K562 (cell line): ENCODE measurements around the gene LMO2. TPM values are rescaled to one million over a fixed set of nuclear protein-coding genes. Genes with fewer than 3 reads are reported as not detected.

ENCODE experiments used
- ATAC-seq: fragments of 200-7000 bp; cut with Tn5 transposase; 3 replicates; pipeline ENCODE4 v1.9.1; 2020; ENCODE audit warnings: moderate library complexity
- Bru-seq: library from RNA; stranded (reverse); fragments of 400-500 nt; gene quantifications from one replicate; lab custom pipeline; 2021; lab: Mats Ljungman, UMichigan
- BruChase-seq, 2 experiments: library from RNA; stranded (reverse); fragments of 400-500 nt; gene quantifications; one replicate each; lab custom pipeline; 2021; lab: Mats Ljungman, UMichigan
- BruUV-seq: library from RNA; stranded (reverse); fragments of 400-500 nt; replicated peaks from 2 replicates; lab custom pipeline; 2021; lab: Mats Ljungman, UMichigan
- CTCF ChIA-PET: fragments of 300-600 bp; formaldehyde crosslinking; extraction: SDS; loops from one replicate; lab custom pipeline; 2021; ENCODE audit warnings: low intra/inter-chr PET ratio; lab: Yijun Ruan, JAX
- POLR2A ChIA-PET: fragments of 300-600, 350-650 bp; sonication (Branson Sonifier 250); formaldehyde crosslinking; extraction: SDS; loops from one replicate; lab custom pipeline; 2021; ENCODE audit warnings: antibody characterized with exemption, inconsistent platforms; lab: Yijun Ruan, JAX
- DNase-seq, 4 experiments: peaks; one replicate each; pipeline versions ENCODE4 v3.0.0 to v3.0.0-alpha.2; 2011 to 2018; ENCODE audit warnings: low spot score in 3 of 4, mixed read lengths in 3 of 4; ENCODE audit errors: extremely low read depth in 1 of 4
- FAIRE-seq: peaks from 2 replicates; lab custom pipeline; 2011; peaks lifted over from hg19 to GRCh38; lab: Jason Lieb, UNC
- H2AFZ ChIP-seq: 2 replicates; pipeline ENCODE4 v1.6.0; 2011; ENCODE audit warnings: low read depth, low read length, control low read depth, inconsistent platforms
- H3K27ac ChIP-seq: fragments of 200-600 bp; 3 replicates; pipeline ENCODE4 v1.8.0; 2011; ENCODE audit warnings: low read depth, mild to moderate bottlenecking, control low read depth, inconsistent platforms, low read length, moderate library complexity, mixed read lengths; ENCODE audit errors: extremely low read depth
- H3K27me3 ChIP-seq, 2 experiments: fragments of 300-600 bp in 1 of 2; 2 replicates in 1 of 2; 3 replicates in 1 of 2; pipeline versions ENCODE4 v1.6.0 to v1.8.0; 2011; ENCODE audit warnings: inconsistent platforms in 2 of 2, low read length in 2 of 2, mild to moderate bottlenecking in 1 of 2, mixed read lengths in 1 of 2, moderate library complexity in 1 of 2; ENCODE audit not compliant: control insufficient read depth in 2 of 2, insufficient read depth in 2 of 2
- H3K36me3 ChIP-seq: fragments of 300-600 bp; 3 replicates; pipeline ENCODE4 v1.8.0; 2011; ENCODE audit warnings: mild to moderate bottlenecking, low read length, inconsistent platforms; ENCODE audit not compliant: control insufficient read depth, insufficient read depth
- H3K4me1 ChIP-seq, 2 experiments: fragments of 200-600 bp in 1 of 2; replicated peaks in 1 of 2; 2 replicates in 1 of 2; 3 replicates in 1 of 2; pipeline versions ENCODE4 v1.5.1 to v1.8.0; 2011; ENCODE audit warnings: inconsistent platforms in 2 of 2, low read length in 2 of 2, mild to moderate bottlenecking in 1 of 2, mixed read lengths in 1 of 2, moderate library complexity in 1 of 2; ENCODE audit not compliant: control insufficient read depth in 2 of 2, insufficient read depth in 2 of 2
- H3K4me2 ChIP-seq: 2 replicates; pipeline ENCODE4 v1.6.1; 2011; ENCODE audit warnings: low read length, control low read depth, inconsistent platforms, mixed read lengths; ENCODE audit not compliant: insufficient read depth
- H3K4me3 ChIP-seq: fragments of 200-600 bp; sonication (generic), shearing (Covaris generic); 2 replicates; pipeline ENCODE4 v1.5.1; 2016; ENCODE audit warnings: control low read depth, inconsistent platforms
- H3K79me2 ChIP-seq: fragments of 200-600 bp; 3 replicates; pipeline ENCODE4 v1.8.0; 2011; ENCODE audit warnings: low read length, inconsistent platforms; ENCODE audit not compliant: control insufficient read depth, insufficient read depth
- H3K9ac ChIP-seq, 2 experiments: 2 replicates each; pipeline versions ENCODE4 v1.6.0 to v1.6.1; 2011; ENCODE audit warnings: low read depth in 2 of 2, low read length in 2 of 2, control low read depth in 1 of 2, inconsistent platforms in 1 of 2, mild to moderate bottlenecking in 1 of 2, mixed read lengths in 1 of 2; ENCODE audit not compliant: insufficient read depth in 1 of 2
- H3K9me1 ChIP-seq: one replicate; pipeline ENCODE4 v1.6.0; 2011; ENCODE audit warnings: inconsistent platforms, mild to moderate bottlenecking, low read length, moderate library complexity; ENCODE audit not compliant: control insufficient read depth, insufficient read depth
- H3K9me3 ChIP-seq: replicated peaks from 2 replicates; pipeline ENCODE4 v1.5.1; 2011; ENCODE audit warnings: low read depth, low read length, inconsistent platforms; ENCODE audit not compliant: control insufficient read depth, insufficient read depth
- H4K20me1 ChIP-seq: replicated peaks from 2 replicates; pipeline ENCODE4 v1.6.1; 2011; ENCODE audit warnings: low read length, inconsistent platforms, mixed read lengths; ENCODE audit not compliant: control insufficient read depth, insufficient read depth
- FOXM1 ChIP-seq, 2 experiments: fragments of 450-650 bp in 1 of 2; sonication (generic) in 1 of 2; formaldehyde crosslinking in 1 of 2; IDR thresholded peaks; 2 replicates each; pipeline versions ENCODE4 v1.6.1 to v1.9.0; 2017 to 2022; ENCODE audit warnings: low read depth in 2 of 2, mild to moderate bottlenecking in 2 of 2, missing genetic modification reagents in 1 of 2, moderate library complexity in 1 of 2
- IRF1 ChIP-seq: sonication (generic); formaldehyde crosslinking; IDR thresholded peaks from 2 replicates; pipeline ENCODE4 v1.8.0; 2022; ENCODE audit warnings: missing genetic modification reagents, mild to moderate bottlenecking, borderline replicate concordance
- MAFG ChIP-seq: fragments of 450-650 bp; conservative IDR thresholded peaks from 2 replicates; pipeline ENCODE4 v1.6.1; 2016; ENCODE audit warnings: missing genetic modification characterization, missing compliant biosample characterization
- PRDM10 ChIP-seq: fragments of 450-650 bp; IDR thresholded peaks from 2 replicates; pipeline ENCODE4 v1.6.1; 2018; ENCODE audit not compliant: partially characterized antibody
- SMARCC2 ChIP-seq: fragments of 450-650 bp; IDR thresholded peaks from 2 replicates; pipeline ENCODE4 v1.6.1; 2017; ENCODE audit warnings: antibody characterized with exemption, moderate library complexity, mild to moderate bottlenecking, low read depth
- TEAD4 ChIP-seq, 2 experiments: sonication (generic) in 1 of 2; formaldehyde crosslinking in 1 of 2; IDR thresholded peaks; 2 replicates each; pipeline versions ENCODE4 v1.6.1 to v1.8.0; 2012 to 2022; ENCODE audit warnings: borderline replicate concordance in 1 of 2, inconsistent platforms in 1 of 2, low read length in 1 of 2, mild to moderate bottlenecking in 1 of 2, missing genetic modification reagents in 1 of 2
- WGBS: fragments of 100-300 bp; shearing (Covaris generic); methylation state at CpG from one replicate; pipeline ENCODE4 v1.1.6; 2016; ENCODE audit warnings: low coverage, mixed read lengths; ENCODE audit not compliant: insufficient coverage; ENCODE audit errors: missing lambda C conversion rate; 5-methylcytosine and 5-hydroxymethylcytosine counted together
- in situ Hi-C: fragments of 300-500 bp; cut with MboI; formaldehyde crosslinking; loops from 4 replicates; pipeline ENCODE4 v1.15.0; 2018; ENCODE audit warnings: inconsistent platforms, mixed read lengths
- intact Hi-C: fragments of 100-400 bp; cut with micrococcal nuclease; formaldehyde crosslinking; loops from 2 replicates; pipeline ENCODE4 v1.14.2; 2022
- long read RNA-seq, 3 experiments: library from polyadenylated mRNA in 2 of 3; library from RNA in 1 of 3; unstranded in 2 of 3; stranded (forward) in 1 of 3; transcript quantifications; one replicate each; pipeline ENCODE4 v2.0.0, GENCODE V29; 2019 to 2022
- polyA minus RNA-seq, 3 experiments: library from RNA; depleted of rRNA, polyadenylated mRNA; stranded (reverse); fragments of >200 nt; gene quantifications; 2 replicates each; pipeline ENCODE4 v1.2.3, GENCODE V29; 2011
- polyA plus RNA-seq, 8 experiments: library from polyadenylated mRNA; depleted of rRNA in 4 of 8; stranded (reverse) in 5 of 8; unstranded in 3 of 8; fragments of >200 nt; fragmentation: Nextera tagmentation in 2 of 8; fragmentation: Illumina TruSeq in 1 of 8; extraction: Ambion mirVana in 2 of 8; extraction: Trizol in 1 of 8; gene quantifications; 2 replicates each; pipeline versions ENCODE4 v1.2.1 to v1.2.3, GENCODE V29; 2011 to 2014; ENCODE audit warnings: inconsistent platforms in 1 of 8, missing spikeins in 1 of 8
- total RNA-seq, 7 experiments: library from RNA; depleted of rRNA in 6 of 7; stranded (reverse); fragments of >200 nt in 6 of 7; fragmentation: Illumina TruSeq in 2 of 7; extraction: Trizol in 2 of 7; gene quantifications; 2 replicates each; pipeline versions ENCODE4 v1.2.1 to v1.2.3, GENCODE V29; 2011 to 2021; ENCODE audit warnings: low replicate concordance in 1 of 7
- TF ChIP-seq, protein P1 (sequence below): fragments of 250-450 bp; sonication (Bioruptor Pico); IDR thresholded peaks from 2 replicates; pipeline ENCODE4 v1.8.0; 2022; ENCODE audit warnings: moderate library complexity, mild to moderate bottlenecking, inconsistent platforms

The LMO2 gene
- 49.1 and 50.2 TPM in 2 replicates for total RNA-seq (2011; cell fraction: chromatin; rRNA removed; ENCODE audit: low replicate concordance)
- total RNA-seq (2011; cell fraction: nucleolus; rRNA removed): 42.2 and 44.7 TPM in 2 replicates
- total RNA-seq (2011; cell fraction: nucleoplasm; rRNA removed): 44.7 and 67.3 TPM in 2 replicates
- total RNA-seq (2014; rRNA removed) (93.1 and 104 TPM in 2 replicates), total RNA-seq (2014; rRNA removed; fragmentation: Illumina TruSeq; extraction: Trizol) (85.1 and 96.3 TPM in 2 replicates), total RNA-seq (2015; rRNA removed; fragmentation: Illumina TruSeq; extraction: Trizol) (39.2 and 41.5 TPM in 2 replicates), total RNA-seq (2021) (87.3 and 96.2 TPM in 2 replicates), polyA plus RNA-seq (2011; rRNA removed) (79.9 and 126 TPM in 2 replicates), polyA plus RNA-seq (2014; fragmentation: Illumina TruSeq; extraction: Trizol) (90.9 and 91.5 TPM in 2 replicates), polyA plus RNA-seq (2014; fragmentation: Nextera tagmentation; extraction: Ambion mirVana) (10 to 100 TPM in 1 of 2 experiments, 1 to 10 TPM in 1; 6.9 to 19.6 TPM), polyA plus RNA-seq (2014; rRNA removed) (98.0 and 118 TPM in 2 replicates), polyA minus RNA-seq (2011; rRNA and poly(A)+ RNA removed) (48.8 and 65.2 TPM in 2 replicates), Bru-seq, nascent RNA (percentile 85 among the genes with signal in this experiment), BruChase-seq, experiment 1, labeled RNA remaining after a 2-hour chase (percentile 77 among the genes with signal in this experiment), BruChase-seq, experiment 2, labeled RNA remaining after a 6-hour chase (percentile 74 among the genes with signal in this experiment)
- 57.1 and 58.2 TPM in 2 replicates for polyA plus RNA-seq (2011; cell fraction: cytosol; rRNA removed)
- polyA plus RNA-seq (2011; cell fraction: nucleus; rRNA removed): 75.1 and 102 TPM in 2 replicates
- polyA plus RNA-seq (2012): 22.8 and 56.1 TPM in 2 replicates
- polyA minus RNA-seq (2011; cell fraction: cytosol; rRNA and poly(A)+ RNA removed): 20.9 and 37.0 TPM in 2 replicates
- 39.8 and 45.0 TPM in 2 replicates for polyA minus RNA-seq (2011; cell fraction: nucleus; rRNA and poly(A)+ RNA removed)
- long read RNA-seq, experiment 1, transcript LMO2-204 (2 exons, 1,550 nt): minor isoform, 25 of 453 reads
- long read RNA-seq, experiment 1, transcript LMO2-202 (3 exons, 1,687 nt): major isoform, 118 of 453 reads
- long read RNA-seq, experiment 1, partial matches to known transcripts: 43 of 453 reads
- long read RNA-seq, experiment 1, other reads (novel, unspliced or antisense): 265 of 453 reads
- long read RNA-seq, experiment 2, transcript LMO2-202 (3 exons, 1,687 nt): major isoform, 31 of 137 reads
- long read RNA-seq, experiment 2, transcript LMO2-204 (2 exons, 1,550 nt): minor isoform, 6 of 137 reads
- long read RNA-seq, experiment 2, partial matches to known transcripts: 9 of 137 reads
- long read RNA-seq, experiment 2, other reads (novel, unspliced or antisense): 91 of 137 reads
- long read RNA-seq, experiment 3, partial matches to known transcripts: 2 of 7 reads
- long read RNA-seq, experiment 3, other reads (novel, unspliced or antisense): 4 of 7 reads

GRCh38 chr11:33891714-33892327 is at the start of gene LMO2:
Gene LMO2 (minus strand): TSS chr11:33892076. CDS start chr11:33869716, 22,360 bp downstream.
- Histone ChIP-seq H3K27ac (peak within 1 kb of the TSS; percentile 76), H3K9me3 (no peaks in the 10 kb centered on the region), H3K36me3 (no peaks in the 10 kb centered on the region; the same call in 2 of the 3 replicates), H3K27me3 (no peaks in the 10 kb centered on the region), H3K4me1 (peaks cover 41 to 62% of the 10 kb centered on the region in 2 experiments), H3K9ac (peak within 1 kb of the TSS; percentile 71 to 74), H3K79me2 (peaks cover 45% of the 10 kb centered on the region), H2AFZ (peak within 1 kb of the TSS; percentile 63), H3K4me2 (peak within 1 kb of the TSS; percentile 94), H3K4me3 (peak within 1 kb of the TSS; percentile 42), H4K20me1 (no peaks in the 10 kb centered on the region), H3K9me1 (no peaks in the 10 kb centered on the region)
- POLR2A ChIA-PET: interaction anchor here (0.5 to 5.0 kb wide), 16 partner anchors 8 to 61 kb away, joined by 3 to 38 read pairs (median 4); no protein-coding TSS in a partner anchor
- intact Hi-C loops (loop anchor here (2.0 kb wide), 1 partner anchor 53 kb away; no protein-coding TSS in a partner anchor), in situ Hi-C loops (no loop called here)
- CTCF ChIA-PET: no interaction called here
- DNase-seq (peak; percentile 55 to 82 (median 58)), ATAC-seq (peak; percentile 84), FAIRE-seq (peak; percentile 54)
- WGBS: 2% methylated on average over 9 of the region's 9 CpGs
- TSS peak; percentile 74 for BruUV-seq
- TF ChIP-seq TEAD4 (IDR thresholded peaks at IDR 0.05; ENCODE audit: low read length) (no peak; the same call in 1 of the 2 replicates), TEAD4 (CRISPR knock-in tag; IDR thresholded peaks at IDR 0.05; ENCODE audit: borderline replicate concordance) (no peak), FOXM1 (IDR thresholded peaks at IDR 0.05; ENCODE audit: low read depth) (no peak), FOXM1 (CRISPR knock-in tag; IDR thresholded peaks at IDR 0.05; ENCODE audit: low read depth) (no peak), IRF1 (CRISPR knock-in tag) (no peak), SMARCC2 (no peak), PRDM10 (no peak), MAFG (no peak)
- TF ChIP-seq, protein P1, sequence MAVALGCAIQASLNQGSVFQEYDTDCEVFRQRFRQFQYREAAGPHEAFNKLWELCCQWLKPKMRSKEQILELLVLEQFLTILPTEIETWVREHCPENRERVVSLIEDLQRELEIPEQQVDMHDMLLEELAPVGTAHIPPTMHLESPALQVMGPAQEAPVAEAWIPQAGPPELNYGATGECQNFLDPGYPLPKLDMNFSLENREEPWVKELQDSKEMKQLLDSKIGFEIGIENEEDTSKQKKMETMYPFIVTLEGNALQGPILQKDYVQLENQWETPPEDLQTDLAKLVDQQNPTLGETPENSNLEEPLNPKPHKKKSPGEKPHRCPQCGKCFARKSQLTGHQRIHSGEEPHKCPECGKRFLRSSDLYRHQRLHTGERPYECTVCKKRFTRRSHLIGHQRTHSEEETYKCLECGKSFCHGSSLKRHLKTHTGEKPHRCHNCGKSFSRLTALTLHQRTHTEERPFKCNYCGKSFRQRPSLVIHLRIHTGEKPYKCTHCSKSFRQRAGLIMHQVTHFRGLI (CRISPR knock-in tag): no peak
